ENCODE results near the gene NCOA6. TPM values are rescaled to one million over a fixed set of nuclear protein-coding genes. Genes with fewer than 3 reads are reported as not detected.
"Not testable (repeated sequence)": the region's sequence is repeated elsewhere in the genome, so short reads cannot be mapped to it uniquely, and the experiment has no call there.

Gene NCOA6
- total and polyA plus RNA-seq, 7 experiments from 2014 or later, result 4.6 to 31.9 (median 26.5) TPM

GRCh38 chr20:34820805-34821578 lies 4.5 kb downstream of the NCOA6 start:
- DNase-seq (no peak), ATAC-seq (no peak)
- Histone ChIP-seq H3K9me3 (ENCODE audit: control insufficient read depth in 2 of 3, low read length in 3 of 3) (no peaks in the 10 kb centered on the region), H3K27me3 (ENCODE audit: control insufficient read depth in 2 of 2, insufficient read depth in 2 of 2, low read length in 2 of 2) (no peaks in the 10 kb centered on the region), H3K4me3 (ENCODE audit: low read length) (no peak overlapping the region), H3K27ac (ENCODE audit: low read depth, low read length) (no peak overlapping the region), H3K4me1 (ENCODE audit: control insufficient read depth in 2 of 2, insufficient read depth in 2 of 2, low read length in 2 of 2) (peaks cover 20 to 21% of the 10 kb centered on the region in 2 donors), H3K36me3 (ENCODE audit: control insufficient read depth in 2 of 3, insufficient read depth in 3 of 3, low read length in 3 of 3) (peaks cover 0 to 4% (median 0%) of the 10 kb centered on the region in 3 experiments)
- peak overlapping the region in 4 of 10 donors; percentile 1 to 60 (median 6) for H3K4me3 Mint-ChIP-seq
- peaks cover 0 to 8% (median 6%) of the 10 kb centered on the region in 5 donors for H3K36me3 Mint-ChIP-seq
- POLR2A ChIA-PET, result interaction anchor here (0.7 kb wide), 1 partner anchor 99 kb away, joined by 3 read pairs; no protein-coding TSS in a partner anchor
- H3K27ac Mint-ChIP-seq, result no peak overlapping the region
- peaks cover 47 to 80% (median 73%) of the 10 kb centered on the region in 7 donors for H3K4me1 Mint-ChIP-seq
- no peaks in the 10 kb centered on the region for H3K27me3 Mint-ChIP-seq
- CTCF ChIA-PET, result no interaction called here
- no peaks in the 10 kb centered on the region for H3K9me3 Mint-ChIP-seq
- intact Hi-C loops (cut with micrococcal nuclease), result loop anchor here (10.0 kb wide), 4 partner anchors 116 to 1134 kb away; partner anchors contain the start of genes TP53INP2 (in 2 of the 2), MMP24OS (in 1 of the 2), PIGU (in 1 of the 2) and SCAND1 (in 1 of the 2)

GRCh38 chr20:34817801-34818200 lies 7.7 kb downstream of the NCOA6 start:
- no peak for ATAC-seq
- POLR2A ChIA-PET, result interaction anchor here (0.8 kb wide), 1 partner anchor 460 kb away, joined by 3 read pairs; the partner anchor contains the start of gene MMP24OS
- Histone ChIP-seq H3K36me3 (ENCODE audit: control insufficient read depth in 2 of 3, insufficient read depth in 3 of 3, low read length in 3 of 3) (no peaks in the 10 kb centered on the region), H3K4me3 (ENCODE audit: low read length) (no peak overlapping the region), H3K27ac (ENCODE audit: low read depth, low read length) (no peak overlapping the region), H3K4me1 (ENCODE audit: control insufficient read depth in 2 of 2, insufficient read depth in 2 of 2, low read length in 2 of 2) (peaks cover 4 to 12% of the 10 kb centered on the region in 2 donors), H3K9me3 (ENCODE audit: control insufficient read depth in 2 of 3, low read length in 3 of 3) (no peaks in the 10 kb centered on the region), H3K27me3 (ENCODE audit: control insufficient read depth in 2 of 2, insufficient read depth in 2 of 2, low read length in 2 of 2) (no peaks in the 10 kb centered on the region)
- Mint-ChIP-seq H3K4me3 (no peak overlapping the region), H3K4me1 (peaks cover 32 to 67% (median 56%) of the 10 kb centered on the region in 7 donors), H3K36me3 (peaks cover 0 to 15% (median 0%) of the 10 kb centered on the region in 5 donors), H3K27me3 (no peaks in the 10 kb centered on the region), H3K27ac (peak overlapping the region in 1 of 9 donors; percentile 59), H3K9me3 (no peaks in the 10 kb centered on the region)
- CTCF ChIA-PET, result interaction anchor here (1.2 to 1.7 kb wide), 2 partner anchors 38 to 505 kb away, joined by 3 read pairs; no protein-coding TSS in a partner anchor
- intact Hi-C loops (cut with micrococcal nuclease), result no loop called here
- DNase-seq, result no peak

- ChIA-PET POLR2A (no interaction called here), CTCF (interaction anchor here (1.2 to 1.7 kb wide), 2 partner anchors 38 to 504 kb away, joined by 3 read pairs; no protein-coding TSS in a partner anchor)
- intact Hi-C loops (cut with micrococcal nuclease), result no loop called here
- Histone ChIP-seq H3K27ac (ENCODE audit: low read depth, low read length) (no peak overlapping the region), H3K4me3 (ENCODE audit: low read length) (no peak overlapping the region), H3K9me3 (ENCODE audit: control insufficient read depth in 2 of 3, low read length in 3 of 3) (no peaks in the 10 kb centered on the region), H3K36me3 (ENCODE audit: control insufficient read depth in 2 of 3, insufficient read depth in 3 of 3, low read length in 3 of 3) (no peaks in the 10 kb centered on the region), H3K4me1 (ENCODE audit: control insufficient read depth in 2 of 2, insufficient read depth in 2 of 2, low read length in 2 of 2) (peaks cover 4 to 6% of the 10 kb centered on the region in 2 donors), H3K27me3 (ENCODE audit: control insufficient read depth in 2 of 2, insufficient read depth in 2 of 2, low read length in 2 of 2) (no peaks in the 10 kb centered on the region)
- no peak overlapping the region for H3K27ac Mint-ChIP-seq
- H3K4me3 Mint-ChIP-seq, result no peak overlapping the region
- DNase-seq (no peak), ATAC-seq (no peak)
- peaks cover 26 to 65% (median 49%) of the 10 kb centered on the region in 7 donors for H3K4me1 Mint-ChIP-seq
- H3K9me3 Mint-ChIP-seq, result no peaks in the 10 kb centered on the region
- no peaks in the 10 kb centered on the region for H3K27me3 Mint-ChIP-seq
- peaks cover 0 to 13% (median 0%) of the 10 kb centered on the region in 5 donors for H3K36me3 Mint-ChIP-seq
These were observed 8.4 kb downstream of the NCOA6 start for GRCh38 chr20:34817072-34817471.

GRCh38 chr20:34815636-34816035 lies 9.8 kb downstream of the NCOA6 start:
- H3K27ac Mint-ChIP-seq, result peak overlapping the region in 1 of 9 donors; percentile 29
- intact Hi-C loops (cut with micrococcal nuclease), result no loop called here
- Histone ChIP-seq H3K36me3 (ENCODE audit: control insufficient read depth in 2 of 3, insufficient read depth in 3 of 3, low read length in 3 of 3) (no peaks in the 10 kb centered on the region), H3K27ac (ENCODE audit: low read depth, low read length) (no peak overlapping the region), H3K4me3 (ENCODE audit: low read length) (no peak overlapping the region), H3K9me3 (ENCODE audit: control insufficient read depth in 2 of 3, low read length in 3 of 3) (no peaks in the 10 kb centered on the region), H3K4me1 (ENCODE audit: control insufficient read depth in 2 of 2, insufficient read depth in 2 of 2, low read length in 2 of 2) (peaks cover 4 to 5% of the 10 kb centered on the region in 2 donors), H3K27me3 (ENCODE audit: control insufficient read depth in 2 of 2, insufficient read depth in 2 of 2, low read length in 2 of 2) (no peaks in the 10 kb centered on the region)
- H3K9me3 Mint-ChIP-seq, result no peaks in the 10 kb centered on the region
- POLR2A ChIA-PET, result no interaction called here
- CTCF ChIA-PET, result no interaction called here
- ATAC-seq (no peak), DNase-seq (no peak)
- H3K4me1 Mint-ChIP-seq, result peaks cover 15 to 61% (median 39%) of the 10 kb centered on the region in 7 donors
- H3K4me3 Mint-ChIP-seq, result no peak overlapping the region
- peaks cover 0 to 9% (median 0%) of the 10 kb centered on the region in 5 donors for H3K36me3 Mint-ChIP-seq
- no peaks in the 10 kb centered on the region for H3K27me3 Mint-ChIP-seq

GRCh38 chr20:34808583-34808982 lies 16.9 kb downstream of the NCOA6 start:
- ChIA-PET CTCF (interaction anchor here (0.7 kb wide), 1 partner anchor 24 kb away, joined by 3 read pairs; no protein-coding TSS in a partner anchor), POLR2A (no interaction called here)
- Histone ChIP-seq H3K36me3 (ENCODE audit: control insufficient read depth in 2 of 3, insufficient read depth in 3 of 3, low read length in 3 of 3) (no peaks in the 10 kb centered on the region), H3K4me3 (ENCODE audit: low read length) (no peak overlapping the region), H3K4me1 (ENCODE audit: control insufficient read depth in 2 of 2, insufficient read depth in 2 of 2, low read length in 2 of 2) (no peaks in the 10 kb centered on the region), H3K27ac (ENCODE audit: low read depth, low read length) (no peak overlapping the region), H3K27me3 (ENCODE audit: control insufficient read depth in 2 of 2, insufficient read depth in 2 of 2, low read length in 2 of 2) (no peaks in the 10 kb centered on the region), H3K9me3 (ENCODE audit: control insufficient read depth in 2 of 3, low read length in 3 of 3) (no peaks in the 10 kb centered on the region)
- Mint-ChIP-seq H3K36me3 (peaks cover 0 to 4% (median 0%) of the 10 kb centered on the region in 5 donors), H3K27me3 (no peaks in the 10 kb centered on the region), H3K4me1 (peaks cover 10 to 41% (median 26%) of the 10 kb centered on the region in 7 donors), H3K9me3 (no peaks in the 10 kb centered on the region), H3K27ac (no peak overlapping the region), H3K4me3 (no peak overlapping the region)
- ATAC-seq (no peak), DNase-seq (no peak)
- intact Hi-C loops (cut with micrococcal nuclease), result no loop called here

- ATAC-seq; H3K4me1 ChIP-seq (ENCODE audit: control insufficient read depth in 2 of 2, insufficient read depth in 2 of 2, low read length in 2 of 2); H3K27ac Mint-ChIP-seq; H3K27me3 ChIP-seq (ENCODE audit: control insufficient read depth in 2 of 2, insufficient read depth in 2 of 2, low read length in 2 of 2); H3K4me3 Mint-ChIP-seq; H3K4me3 ChIP-seq (ENCODE audit: low read length); H3K9me3 Mint-ChIP-seq; DNase-seq; H3K36me3 ChIP-seq (ENCODE audit: control insufficient read depth in 2 of 3, insufficient read depth in 3 of 3, low read length in 3 of 3); POLR2A ChIA-PET; H3K36me3 Mint-ChIP-seq; H3K9me3 ChIP-seq (ENCODE audit: control insufficient read depth in 2 of 3, low read length in 3 of 3); intact Hi-C loops (cut with micrococcal nuclease); H3K27ac ChIP-seq (ENCODE audit: low read depth, low read length); H3K27me3 Mint-ChIP-seq: not testable (repeated sequence)
- CTCF ChIA-PET, result interaction anchor here (0.7 kb wide), 1 partner anchor 24 kb away, joined by 3 read pairs; no protein-coding TSS in a partner anchor
- H3K4me1 Mint-ChIP-seq, result peaks cover 10 to 41% (median 27%) of the 10 kb centered on the region in 7 donors
These were observed 17.4 kb downstream of the NCOA6 start for GRCh38 chr20:34807944-34808465.

Data from naive thymus-derived CD4-positive, alpha-beta T cell (primary cell).